ENCODE data around the gene TMEM242.
"Not testable (repeated sequence)": the region's sequence is repeated elsewhere in the genome, so short reads cannot be mapped to it uniquely, and the experiment has no call there.

The TMEM242 gene

DNA sequence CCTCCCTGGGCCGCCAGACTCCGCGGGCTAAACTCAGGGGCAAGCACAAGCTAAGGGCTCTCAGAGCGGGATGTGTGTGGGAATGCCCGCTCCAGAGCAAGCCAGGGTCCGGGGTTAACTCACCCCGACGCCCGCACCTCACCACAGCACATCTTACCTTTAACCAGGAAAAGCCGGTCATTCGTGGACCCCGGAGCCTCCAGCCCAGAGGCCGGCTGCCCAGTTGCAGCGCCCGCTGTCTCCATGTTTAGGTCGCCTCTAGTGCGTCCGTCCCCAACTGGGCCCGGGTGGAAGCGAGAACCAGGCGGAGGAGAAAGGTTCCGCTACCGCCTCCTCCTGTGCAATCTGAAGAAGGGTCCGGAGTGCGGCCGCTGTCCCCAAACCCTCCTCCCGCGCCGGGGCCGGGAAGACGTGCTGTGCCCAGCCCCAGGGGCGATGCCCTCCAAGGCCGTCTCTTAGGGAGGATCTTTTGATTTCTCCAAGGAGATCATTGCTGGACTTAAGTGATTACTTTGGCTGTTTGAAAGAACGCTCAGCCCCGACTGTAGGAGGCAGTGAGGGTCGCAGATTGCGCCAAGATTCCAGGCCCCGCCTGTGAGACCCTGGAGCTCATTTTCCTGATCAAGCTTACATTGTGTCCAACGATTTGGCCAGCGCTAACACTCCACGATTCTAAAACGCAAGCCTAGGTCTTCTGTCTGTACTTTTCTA, at the start of gene TMEM242:
Gene TMEM242, minus strand, starts transcription at position 265 of the 711 bp plus-strand sequence. Its CDS starts 20 bp downstream, at position 245.
- DNase-seq (ENCODE audit: low spot score), result peak; percentile 79

DNA sequence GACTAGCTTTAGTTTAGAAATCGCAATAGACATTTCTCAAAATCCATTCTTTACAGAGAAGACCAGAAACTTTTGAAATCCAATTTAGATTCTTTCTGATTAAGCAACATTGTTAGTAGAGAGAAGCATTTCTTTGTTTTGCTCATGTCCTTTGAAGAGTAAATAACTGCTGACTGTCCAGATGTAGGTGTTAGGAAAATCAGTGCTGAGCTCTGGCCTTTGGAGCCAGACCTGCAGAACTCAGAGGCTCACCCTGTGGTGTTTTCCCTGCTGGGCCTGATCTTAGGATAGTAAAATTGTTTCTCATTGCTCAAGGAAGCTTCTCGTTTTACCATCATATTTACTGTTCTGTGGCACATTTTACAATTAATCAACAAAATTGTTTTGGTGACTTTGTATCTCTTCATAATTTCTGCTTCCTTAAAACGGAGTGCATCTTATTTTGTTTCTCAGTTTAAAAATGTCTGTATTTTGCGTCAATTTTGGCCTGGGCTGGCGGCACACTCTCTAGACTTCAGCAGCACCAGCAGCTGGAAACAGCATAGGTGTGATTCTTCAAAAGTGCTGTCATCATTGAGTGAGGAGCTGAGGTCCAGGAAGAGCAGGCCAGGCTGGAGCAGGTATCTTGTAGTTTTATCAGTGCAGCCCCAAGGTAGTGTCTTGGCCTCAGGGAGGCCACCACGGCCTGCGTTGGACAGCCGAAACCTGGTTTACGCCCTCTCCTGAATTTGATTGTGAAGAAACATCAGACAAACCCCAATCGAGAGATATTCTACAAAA, 49.4 kb upstream of the TMEM242 start:
- DNase-seq (ENCODE audit: low spot score), result no peak

DNA sequence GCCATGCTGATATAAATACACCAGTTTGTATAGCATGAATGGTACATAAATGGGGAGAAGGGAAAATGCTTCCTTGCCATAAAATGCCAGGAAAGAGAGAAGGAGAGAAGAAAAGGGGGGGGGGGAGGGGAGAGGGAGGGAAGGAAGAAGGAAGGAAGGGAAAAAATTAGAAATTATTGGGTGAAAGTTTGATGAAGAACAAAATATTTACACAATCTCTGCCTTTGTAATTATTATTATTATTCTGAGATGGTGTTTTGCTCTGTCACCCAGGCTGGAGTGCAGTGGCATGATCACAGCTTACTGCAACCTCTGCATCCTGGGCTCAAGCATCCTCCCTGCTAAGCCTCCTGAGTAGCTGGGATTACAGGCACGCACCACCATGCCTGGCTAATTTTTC, 47.4 kb upstream of the TMEM242 start:
- no peak for DNase-seq (ENCODE audit: low spot score)

DNA sequence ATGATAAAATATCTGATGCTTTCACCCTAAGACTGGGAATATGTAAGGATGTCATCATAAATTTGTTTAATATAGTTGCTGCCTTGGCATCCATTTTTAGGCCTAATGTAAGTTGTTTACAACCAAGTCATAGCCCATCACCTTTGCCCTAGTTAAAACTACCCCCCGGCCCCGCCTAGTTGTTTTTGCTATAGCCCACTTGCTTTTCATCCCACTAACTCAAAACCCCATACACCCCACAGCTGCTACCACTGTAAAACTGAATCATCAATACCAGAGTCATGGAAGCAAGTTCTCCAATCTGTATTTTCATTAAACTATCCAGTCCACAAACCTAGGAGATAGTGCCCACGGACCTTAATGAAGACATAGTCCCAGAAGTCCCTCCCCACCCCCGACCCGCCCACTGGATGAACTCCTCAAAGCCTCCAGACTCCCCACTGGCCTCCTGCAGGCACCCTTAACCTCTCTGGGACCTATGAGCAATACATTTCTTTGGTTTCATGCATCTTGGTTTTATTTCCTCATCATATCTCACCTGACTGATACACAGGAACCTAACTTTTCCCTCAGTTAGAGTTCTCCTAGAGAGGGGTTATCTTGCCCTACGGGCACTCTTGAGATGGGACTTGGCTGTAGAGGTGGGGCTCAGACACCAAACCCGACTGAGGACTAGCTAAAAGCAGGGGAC, 45.2 kb upstream of the TMEM242 start:
- DNase-seq (ENCODE audit: low spot score), result no peak

DNA sequence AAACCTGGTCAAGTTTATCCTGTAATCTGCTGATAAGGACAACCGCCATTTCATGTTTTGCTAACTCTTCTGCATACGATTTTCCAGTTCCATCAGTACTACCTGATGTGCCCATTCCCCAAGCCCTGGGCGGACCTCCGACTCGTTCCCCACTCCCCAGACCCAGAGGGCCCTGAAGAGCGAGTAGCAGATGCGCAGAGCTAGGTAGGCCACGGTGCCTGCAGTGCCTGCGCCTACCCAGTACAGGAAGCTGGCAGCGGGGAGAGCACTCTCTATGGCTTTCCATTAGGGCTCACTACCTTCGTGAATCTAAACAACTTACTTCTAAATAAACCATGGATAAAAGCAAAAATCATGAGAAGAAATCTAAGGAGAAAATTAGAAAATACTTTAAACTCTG, 43.3 kb upstream of the TMEM242 start:
- no peak for DNase-seq (ENCODE audit: low spot score)

DNA sequence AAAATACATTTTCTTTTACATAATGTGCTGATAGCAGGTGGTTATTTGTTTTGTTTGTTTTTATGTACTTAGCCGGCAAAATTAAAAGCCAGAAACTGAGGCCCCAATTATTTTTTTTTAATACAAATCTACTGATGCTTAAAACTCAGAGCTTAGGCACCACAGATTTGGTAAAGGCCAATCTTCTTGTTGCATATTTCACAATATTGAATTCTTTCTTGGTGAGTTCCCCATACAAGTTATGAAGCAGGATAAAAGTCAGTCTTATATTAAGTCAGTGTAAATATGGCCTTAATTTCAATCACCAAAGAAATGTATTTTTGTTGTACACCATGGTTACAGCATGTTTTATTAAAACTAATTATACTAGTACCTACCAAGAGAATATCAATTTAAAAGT, 41.4 kb upstream of the TMEM242 start:
- no peak for DNase-seq (ENCODE audit: low spot score)

DNA sequence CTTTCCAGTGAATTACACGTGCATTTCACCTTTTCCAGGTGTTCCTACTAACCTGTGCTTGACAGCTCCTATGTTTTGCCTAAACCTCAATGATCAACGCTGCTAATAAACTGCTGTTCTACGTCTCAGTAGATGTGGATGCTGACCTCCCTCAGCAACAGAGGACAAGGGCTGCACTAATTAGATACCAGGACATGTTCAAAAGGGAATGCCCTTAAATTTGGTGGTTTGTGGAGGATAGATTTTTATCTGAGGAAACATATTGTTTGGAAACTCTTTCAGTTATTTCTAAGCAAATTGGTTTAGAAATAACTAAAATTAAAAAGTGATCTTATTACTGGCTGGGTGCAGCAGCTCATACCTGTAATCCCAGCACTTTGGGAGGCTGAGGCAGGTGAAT, 38.6 kb upstream of the TMEM242 start:
- DNase-seq (ENCODE audit: low spot score), result no peak

DNA sequence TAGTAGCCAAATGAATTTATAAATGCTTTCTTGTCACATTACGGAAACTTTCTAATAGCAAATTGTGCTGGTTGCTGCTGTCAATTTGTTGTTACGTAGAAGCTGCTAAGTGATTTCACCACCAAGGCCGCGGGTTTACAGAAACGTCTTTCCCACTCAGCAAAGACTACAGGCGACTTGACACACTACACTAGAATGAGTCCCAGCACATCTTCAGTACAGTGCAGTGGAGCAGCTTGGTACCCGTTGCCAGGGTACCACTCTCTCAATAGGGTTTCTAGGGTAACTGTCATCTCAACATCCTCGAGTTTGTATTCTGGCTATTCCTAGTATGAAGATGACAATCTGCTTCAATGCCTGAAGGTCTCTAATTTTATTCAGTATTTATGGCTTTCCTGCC, 35.0 kb upstream of the TMEM242 start:
- DNase-seq (ENCODE audit: low spot score), result no peak

DNA sequence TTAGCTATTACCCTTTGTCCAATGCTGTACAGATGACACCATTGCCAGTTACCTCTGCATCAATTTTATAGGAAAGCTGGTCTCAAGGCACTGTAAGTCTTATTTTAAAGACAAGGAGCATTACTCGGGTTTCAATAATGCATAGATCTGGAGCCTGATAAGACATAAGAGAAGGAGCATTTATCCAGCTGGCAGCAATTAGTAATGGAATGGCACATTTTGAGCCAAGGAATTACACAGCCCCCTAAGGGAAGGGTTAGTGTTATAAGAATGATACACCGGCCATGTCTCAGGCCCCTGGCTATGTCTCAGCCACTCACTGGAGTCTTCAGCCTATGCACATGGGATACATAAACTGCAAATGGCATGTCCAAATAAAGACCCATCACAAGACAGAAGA, 23.1 kb upstream of the TMEM242 start:
- no peak for DNase-seq (ENCODE audit: low spot score)

DNA sequence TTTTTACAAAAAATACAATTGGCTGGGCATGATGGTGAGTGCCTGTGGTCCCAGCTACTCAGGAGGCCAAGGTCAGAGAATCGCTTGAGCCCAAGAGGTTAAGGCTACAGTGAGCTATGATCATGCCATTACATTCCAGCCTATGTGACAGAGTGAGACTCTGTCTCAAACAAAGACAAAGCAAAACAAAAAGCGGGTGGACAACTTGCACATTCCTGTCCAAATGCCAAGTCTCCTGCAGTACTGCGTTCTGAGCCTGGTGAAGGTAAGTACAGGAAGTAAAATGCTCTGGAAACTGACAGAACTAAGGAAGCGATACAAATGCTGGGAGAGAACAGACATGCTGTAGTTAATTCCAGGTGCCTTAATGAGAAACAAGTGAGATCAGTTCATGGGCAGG, 20.4 kb upstream of the TMEM242 start:
- no peak for DNase-seq (ENCODE audit: low spot score)

DNA sequence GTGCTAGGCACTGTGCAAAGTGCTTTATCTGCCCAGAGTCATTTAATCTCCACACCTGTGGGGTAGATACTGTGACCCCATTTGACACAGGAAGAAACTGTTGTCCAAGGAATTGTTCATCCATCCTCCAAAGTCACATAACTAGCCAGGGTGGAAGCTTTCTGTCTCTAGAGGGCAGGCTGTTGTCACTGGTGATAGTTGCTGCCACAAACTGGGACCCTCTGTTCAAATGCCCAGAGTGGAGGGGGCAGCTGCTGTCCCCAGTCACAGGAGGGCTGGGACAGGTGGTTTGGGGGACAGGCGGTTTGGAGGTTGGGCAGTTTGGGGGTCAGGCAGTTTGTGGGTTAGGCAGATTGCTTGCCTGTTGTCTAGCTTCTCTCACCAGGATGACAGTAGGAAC, 16.1 kb upstream of the TMEM242 start:
- DNase-seq (ENCODE audit: low spot score), result no peak

DNA sequence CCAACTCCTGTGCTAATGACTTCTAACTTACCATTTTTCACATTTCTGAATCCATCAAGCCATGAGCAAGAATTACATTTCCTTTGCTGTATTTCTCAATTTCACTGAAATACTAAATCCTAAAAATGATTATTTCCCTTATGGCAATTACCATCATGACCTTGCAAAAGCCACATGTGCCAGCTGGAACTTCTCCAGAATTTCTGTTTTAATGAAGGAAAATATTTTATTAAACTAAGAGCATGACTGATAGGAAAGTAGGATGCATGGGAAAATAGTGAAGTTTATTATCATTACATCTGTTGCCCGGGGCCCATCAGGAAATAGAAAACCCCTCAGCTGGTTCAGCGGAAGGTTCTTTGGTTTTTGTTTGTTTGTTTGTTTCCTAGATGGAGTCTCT, 14.4 kb upstream of the TMEM242 start:
- DNase-seq (ENCODE audit: low spot score), result no peak

DNA sequence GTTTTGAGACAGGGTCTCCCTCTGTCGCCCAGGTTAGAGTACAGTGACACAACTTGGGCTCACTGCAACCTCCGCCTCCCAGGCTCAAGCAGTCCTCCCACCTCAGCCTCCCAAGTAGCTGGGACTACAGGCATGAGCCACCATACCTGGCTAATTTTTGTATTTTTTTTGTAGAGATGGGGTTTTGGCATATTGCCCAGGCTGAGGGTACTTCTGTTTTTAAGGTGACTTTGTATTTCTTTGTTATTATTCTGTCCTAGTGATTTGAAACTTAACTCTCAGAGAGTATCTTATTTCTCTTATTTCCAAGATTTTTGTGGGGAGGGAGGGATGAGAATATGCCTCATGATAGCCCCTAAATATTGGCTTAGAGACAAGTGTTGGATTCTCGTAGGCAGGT, 14.0 kb upstream of the TMEM242 start:
- not testable (repeated sequence) for DNase-seq (ENCODE audit: low spot score)

DNA sequence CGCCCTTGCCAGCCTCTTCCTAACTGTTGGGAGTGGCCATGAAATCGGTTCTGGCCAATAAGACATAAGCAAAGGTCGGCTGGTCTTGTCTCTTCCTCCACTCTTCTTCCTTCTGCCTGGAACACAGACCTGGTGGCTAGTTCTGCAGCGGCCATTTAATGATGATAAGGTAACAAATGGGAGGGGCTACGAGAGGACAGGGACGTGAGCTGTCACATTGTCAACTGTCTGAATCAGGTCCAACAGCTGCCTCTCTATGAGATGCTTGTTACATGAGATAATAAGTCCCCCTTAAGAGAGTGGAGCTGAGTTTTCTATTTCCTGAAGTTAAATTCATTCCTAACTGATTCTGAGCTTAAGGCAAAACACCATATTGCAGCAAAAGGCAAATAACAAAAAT, 12.5 kb upstream of the TMEM242 start:
- DNase-seq (ENCODE audit: low spot score), result no peak

DNA sequence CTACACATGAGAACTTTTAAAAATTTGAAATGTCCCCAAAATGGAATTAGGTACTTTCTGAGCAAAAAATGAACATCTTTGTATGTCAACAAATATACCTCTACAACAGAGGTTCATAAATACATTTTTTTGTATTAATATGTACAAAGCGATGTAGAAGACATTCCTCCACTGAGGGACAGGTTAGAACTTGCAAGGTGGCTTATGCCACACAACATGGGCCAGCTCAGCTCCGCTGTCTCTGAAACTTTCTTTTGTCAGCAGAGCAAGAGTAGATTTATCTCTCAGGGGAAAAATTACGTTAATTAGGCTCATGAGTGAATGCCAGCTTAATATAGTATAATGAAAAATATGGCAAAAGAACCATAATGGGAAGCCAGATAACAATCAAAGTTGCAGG, 10.6 kb upstream of the TMEM242 start:
- DNase-seq (ENCODE audit: low spot score), result no peak

DNA sequence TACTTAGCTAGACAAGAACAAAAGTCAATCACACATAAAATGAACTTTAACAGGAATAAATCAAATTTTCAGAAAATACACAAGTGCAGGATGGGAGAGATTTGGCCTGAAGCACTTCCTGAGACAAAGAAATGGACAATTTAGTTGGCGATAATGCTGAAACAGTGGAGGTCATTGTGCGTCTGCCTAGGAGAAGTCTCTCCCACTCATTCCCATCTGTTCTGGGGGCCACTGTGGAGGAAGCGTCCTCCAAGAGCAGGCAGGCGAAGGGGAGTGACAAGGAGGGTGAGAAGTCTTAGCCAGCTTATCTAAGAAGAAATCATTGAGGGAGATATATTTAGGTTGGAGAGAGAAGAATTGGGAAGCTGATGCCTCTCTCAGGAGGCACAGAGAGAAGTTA, 10.2 kb upstream of the TMEM242 start:
- DNase-seq (ENCODE audit: low spot score), result no peak

DNA sequence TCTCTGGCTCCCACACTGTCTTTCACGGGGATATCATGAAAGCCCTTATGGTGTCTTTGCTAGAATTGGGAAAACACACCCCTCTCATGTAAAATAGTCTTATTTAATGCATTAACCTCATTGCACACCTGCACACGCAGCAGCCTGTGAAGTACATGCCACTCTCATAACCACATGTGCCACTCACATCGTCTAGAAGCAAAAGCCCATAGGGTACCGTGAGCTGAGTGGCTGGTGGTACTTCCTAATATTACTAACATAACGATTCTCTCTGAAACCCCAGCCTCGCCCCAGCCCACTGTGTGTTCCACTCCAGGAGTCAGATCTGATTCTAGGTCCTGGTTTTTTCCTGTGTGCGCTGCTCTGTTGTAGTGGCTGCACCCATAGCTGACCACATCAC, 9.5 kb upstream of the TMEM242 start:
- DNase-seq (ENCODE audit: low spot score), result no peak

DNA sequence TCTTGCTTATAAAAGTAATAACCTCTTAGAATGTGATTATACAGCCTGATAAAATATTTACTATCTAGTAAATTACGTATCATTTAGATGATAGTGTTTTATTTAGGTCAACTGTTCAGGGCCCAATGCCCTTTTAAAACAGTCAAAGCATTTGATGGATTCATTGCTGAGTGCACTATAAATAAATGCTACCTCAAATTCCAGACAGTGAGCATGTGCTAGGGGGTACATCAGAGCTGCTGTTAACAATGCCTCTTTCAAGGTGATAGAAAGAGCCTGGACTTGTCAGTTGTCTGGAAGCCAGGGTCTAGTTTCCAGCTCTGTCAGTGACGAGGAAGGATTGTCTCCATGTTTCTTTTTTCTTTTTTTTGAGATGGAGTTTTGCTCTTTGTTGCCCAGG, 7.5 kb upstream of the TMEM242 start:
- DNase-seq (ENCODE audit: low spot score), result no peak

DNA sequence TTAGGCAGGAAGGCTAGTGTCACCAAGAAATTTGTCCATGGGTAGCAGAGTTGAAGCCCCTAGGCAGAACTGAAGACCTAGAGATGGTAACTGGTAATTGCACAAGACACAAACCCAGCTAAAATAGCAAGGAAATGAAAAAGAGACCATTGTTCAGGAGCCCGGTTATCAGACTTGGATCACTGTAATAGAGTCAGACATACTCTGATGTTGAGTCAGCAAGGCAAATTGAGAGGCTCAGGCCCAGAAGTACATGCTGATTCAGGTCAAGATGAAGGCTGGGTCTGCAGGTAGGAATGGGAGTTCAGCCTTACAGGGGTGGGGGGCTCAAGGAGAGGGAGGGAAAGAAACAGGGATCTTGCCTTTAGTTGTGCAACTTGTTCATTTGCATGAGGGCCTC, 6.5 kb upstream of the TMEM242 start:
- no peak for DNase-seq (ENCODE audit: low spot score)

DNA sequence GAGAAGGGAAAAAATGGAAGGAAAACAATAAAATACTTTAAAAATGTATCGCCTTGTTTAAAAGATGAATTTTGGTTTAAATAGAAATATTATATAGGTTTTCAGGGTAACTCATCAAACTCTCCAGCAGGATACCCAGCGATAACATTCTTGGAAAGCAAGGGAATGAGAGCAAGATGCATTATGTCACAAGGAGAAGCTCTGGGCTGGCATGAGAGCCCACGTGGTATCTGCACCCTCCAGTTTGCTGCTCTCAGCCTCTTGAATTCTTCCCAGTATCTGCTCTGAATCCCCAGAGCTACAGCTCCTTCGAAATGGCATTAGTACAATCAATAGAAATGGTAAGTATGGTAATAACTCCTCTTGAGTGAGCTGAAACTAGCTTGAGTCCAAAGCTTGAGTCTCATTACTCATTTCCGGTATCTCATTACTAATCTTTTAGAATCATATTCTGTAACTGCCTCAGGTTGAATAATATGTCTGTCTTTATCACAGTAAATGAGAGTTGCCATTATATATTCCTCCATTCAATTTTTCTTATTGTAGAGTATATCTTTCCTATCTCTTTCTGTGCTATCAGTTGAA, 4.9 kb upstream of the TMEM242 start:
- no peak for DNase-seq (ENCODE audit: low spot score)

DNA sequence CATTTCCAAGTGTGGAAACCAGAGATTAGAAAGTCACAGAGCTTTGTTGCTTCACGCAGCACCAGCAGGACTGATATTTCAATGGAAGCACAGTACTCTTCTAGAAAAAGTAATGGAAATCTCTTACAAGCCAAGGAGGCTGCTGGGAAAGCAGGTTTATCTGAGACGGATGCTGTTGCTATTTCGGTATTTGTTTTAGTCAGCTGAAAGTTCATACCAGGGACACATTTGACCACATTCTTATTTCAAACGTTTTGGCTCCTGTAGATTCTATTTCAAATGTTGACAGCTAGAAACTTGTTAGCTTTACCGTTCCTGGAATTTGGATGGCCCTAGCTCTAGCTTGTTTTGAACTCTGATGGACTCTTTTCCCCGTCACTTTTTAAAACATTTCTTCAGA, 3.7 kb upstream of the TMEM242 start:
- DNase-seq (ENCODE audit: low spot score), result no peak

DNA sequence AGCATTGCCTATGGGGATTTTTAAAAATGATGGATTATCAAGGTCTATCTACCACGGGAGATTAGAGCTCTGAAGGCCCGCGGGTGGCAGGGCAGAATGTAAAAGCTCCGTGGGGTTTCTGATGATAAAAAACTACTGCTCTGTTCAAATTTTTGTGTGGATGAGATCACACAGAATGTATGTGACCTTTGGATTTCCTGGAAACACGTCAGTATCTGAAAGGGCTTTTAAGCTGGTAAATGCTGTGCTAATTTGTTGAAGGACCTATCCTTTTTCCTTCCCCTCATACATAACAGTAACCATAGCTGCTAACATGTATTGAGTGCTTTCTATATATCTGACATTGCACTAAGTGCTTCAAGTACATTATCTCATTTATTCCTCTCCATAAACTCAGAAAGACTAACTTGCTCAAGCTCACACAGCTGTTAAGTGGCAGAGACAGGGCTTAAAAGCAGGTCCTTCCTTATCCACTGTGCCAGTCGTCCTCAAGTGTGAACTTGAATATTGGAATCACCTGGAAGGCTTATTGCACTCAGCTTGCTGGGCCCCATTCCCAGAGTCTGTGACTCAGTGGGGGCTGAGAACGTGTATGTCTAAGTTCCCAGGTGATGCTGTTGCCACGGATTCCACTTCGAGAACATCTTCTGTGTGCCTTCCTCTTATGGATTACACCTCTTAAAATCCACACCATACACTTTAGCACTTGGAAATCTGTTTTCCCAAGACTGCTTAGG, 1.9 kb upstream of the TMEM242 start:
- DNase-seq (ENCODE audit: low spot score), result peak; percentile 46

Data from HuH-7 (cell line).